Measurements from ENCODE around the gene CDHR2. TPM values are rescaled to one million over a fixed set of nuclear protein-coding genes. Genes with fewer than 3 reads are reported as not detected.
A peak's percentile ranks its signal among the peaks of the same experiment; 100 is the strongest.

The CDHR2 gene
- total and polyA plus RNA-seq, 12 donors = 0.03 to 0.22 (median 0.19) TPM; not detected in 9

DNA sequence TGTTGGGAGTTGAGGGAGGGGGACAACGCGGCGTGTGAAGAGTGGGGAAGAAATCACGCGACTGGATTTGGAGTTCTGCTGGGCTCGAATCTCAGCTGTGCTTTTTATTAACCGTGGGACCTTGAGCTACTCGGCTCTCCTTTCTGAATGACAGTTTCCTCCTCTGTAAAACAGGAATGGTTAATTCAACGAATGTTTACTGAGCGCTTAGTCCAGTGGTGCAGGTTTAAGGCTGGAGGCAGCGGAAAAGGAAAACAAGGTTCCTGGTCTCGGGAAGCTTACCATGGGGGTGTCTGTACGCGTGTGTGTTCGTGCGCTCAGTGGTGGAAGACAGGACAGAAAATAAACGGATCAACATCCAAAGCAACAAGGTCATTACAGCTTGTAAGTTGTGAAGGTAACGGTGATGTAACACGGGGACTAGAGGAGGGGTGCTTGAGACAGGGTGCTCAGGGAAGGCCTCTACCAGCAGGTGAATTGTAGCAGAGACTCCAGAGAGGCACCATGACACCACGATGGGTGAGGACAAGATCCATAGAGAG, 81.6 kb downstream of the CDHR2 start:
- no peak for DNase-seq
- peak in 2 of 8 donors; percentile 8 to 29 for ATAC-seq
- peaks cover 7 to 18% (median 13%) of the 10 kb centered on the region in 9 donors for H3K4me1 ChIP-seq
- no peak overlapping the region for H3K27ac ChIP-seq
- intact Hi-C loops (cut with DNase I) = loop anchor here in 1 of 10 donors (10.0 kb wide), 1 partner anchor 56 kb away; no protein-coding TSS in a partner anchor
- peak overlapping the region in 9 of 10 donors; percentile 25 to 52 (median 45) for H3K4me3 ChIP-seq
- 7% methylated on average over 20 of the region's 20 CpGs for WGBS, 2 donors
- peaks cover 10 to 98% (median 93%) of the 10 kb centered on the region in 7 donors for H3K27me3 ChIP-seq
- no peaks in the 10 kb centered on the region for H3K36me3 ChIP-seq
- TF ChIP-seq, protein P1, sequence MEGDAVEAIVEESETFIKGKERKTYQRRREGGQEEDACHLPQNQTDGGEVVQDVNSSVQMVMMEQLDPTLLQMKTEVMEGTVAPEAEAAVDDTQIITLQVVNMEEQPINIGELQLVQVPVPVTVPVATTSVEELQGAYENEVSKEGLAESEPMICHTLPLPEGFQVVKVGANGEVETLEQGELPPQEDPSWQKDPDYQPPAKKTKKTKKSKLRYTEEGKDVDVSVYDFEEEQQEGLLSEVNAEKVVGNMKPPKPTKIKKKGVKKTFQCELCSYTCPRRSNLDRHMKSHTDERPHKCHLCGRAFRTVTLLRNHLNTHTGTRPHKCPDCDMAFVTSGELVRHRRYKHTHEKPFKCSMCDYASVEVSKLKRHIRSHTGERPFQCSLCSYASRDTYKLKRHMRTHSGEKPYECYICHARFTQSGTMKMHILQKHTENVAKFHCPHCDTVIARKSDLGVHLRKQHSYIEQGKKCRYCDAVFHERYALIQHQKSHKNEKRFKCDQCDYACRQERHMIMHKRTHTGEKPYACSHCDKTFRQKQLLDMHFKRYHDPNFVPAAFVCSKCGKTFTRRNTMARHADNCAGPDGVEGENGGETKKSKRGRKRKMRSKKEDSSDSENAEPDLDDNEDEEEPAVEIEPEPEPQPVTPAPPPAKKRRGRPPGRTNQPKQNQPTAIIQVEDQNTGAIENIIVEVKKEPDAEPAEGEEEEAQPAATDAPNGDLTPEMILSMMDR (IDR thresholded peaks at IDR 0.05) = no peak
- H3K9me3 ChIP-seq = no peaks in the 10 kb centered on the region

DNA sequence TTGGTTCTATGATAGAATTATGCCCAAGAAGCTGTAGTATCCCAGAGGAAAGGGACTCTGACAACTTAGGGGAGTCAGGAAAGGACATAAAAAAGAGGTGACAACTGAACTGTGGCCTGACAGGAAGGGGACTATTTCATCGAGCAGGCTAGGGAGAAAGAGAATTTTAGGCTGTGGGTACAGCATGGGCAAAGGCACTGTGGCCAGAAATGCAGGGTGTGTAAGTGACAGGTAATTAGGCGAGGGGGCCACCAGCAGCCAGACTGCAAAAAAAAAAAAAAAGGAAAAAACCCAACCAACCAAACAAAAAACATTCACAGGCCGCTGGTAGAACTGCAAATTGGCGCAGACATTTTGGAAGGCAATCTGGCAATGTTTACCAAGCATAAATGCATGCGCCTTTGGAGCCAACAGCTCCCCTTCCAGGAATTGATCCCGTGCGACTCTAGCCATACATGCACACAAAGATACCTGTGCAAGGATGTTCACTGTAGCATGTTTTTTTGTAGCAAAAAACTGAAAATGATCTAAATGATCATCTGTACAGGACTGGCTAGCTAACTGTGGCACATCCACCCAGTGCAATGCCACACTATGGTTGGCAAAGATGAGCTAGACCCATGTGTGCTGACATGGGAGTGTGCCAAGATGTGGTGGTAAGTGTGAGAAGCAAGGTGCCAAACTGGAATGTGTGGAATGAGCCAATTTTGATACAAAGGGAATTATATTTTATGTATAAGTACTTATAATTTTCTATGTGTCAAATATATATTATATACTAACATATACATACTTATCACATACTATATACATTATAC, 82.5 kb downstream of the CDHR2 start:
- WGBS, 2 donors = 79 to 85% methylated on average over 7 of the region's 7 CpGs
- Histone ChIP-seq H3K36me3 (no peaks in the 10 kb centered on the region), H3K4me3 (no peak overlapping the region), H3K4me1 (peaks cover 7 to 18% (median 13%) of the 10 kb centered on the region in 9 donors), H3K9me3 (no peaks in the 10 kb centered on the region), H3K27me3 (peaks cover 10 to 95% (median 84%) of the 10 kb centered on the region in 7 donors), H3K27ac (no peak overlapping the region)
- DNase-seq (no peak), ATAC-seq (no peak)
- intact Hi-C loops (cut with DNase I) = loop anchor here in 1 of 10 donors (10.0 kb wide), 1 partner anchor 57 kb away; no protein-coding TSS in a partner anchor
- TF ChIP-seq, protein P1 (IDR thresholded peaks at IDR 0.05) = no peak

DNA sequence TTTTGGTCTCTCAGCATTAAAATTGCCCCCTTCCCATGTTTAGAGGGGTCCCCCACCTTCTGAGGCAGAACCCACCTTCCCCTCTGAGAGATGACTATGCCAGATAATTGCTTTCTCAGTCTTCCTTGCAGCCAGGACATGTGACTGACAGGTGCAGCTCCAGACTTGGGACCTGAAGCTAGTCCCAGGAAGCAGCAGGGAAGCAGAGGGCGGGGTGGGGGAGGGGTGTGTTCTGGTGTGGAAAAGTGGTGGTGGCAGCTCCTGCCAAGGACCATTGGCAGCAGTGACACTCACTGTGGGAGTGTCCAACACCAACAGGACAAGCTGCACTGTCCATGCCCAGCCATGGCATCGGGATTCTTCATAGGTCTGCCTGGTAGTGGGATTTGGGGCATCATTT, 83.6 kb downstream of the CDHR2 start:
- no peak overlapping the region for H3K4me3 ChIP-seq
- no peaks in the 10 kb centered on the region for H3K36me3 ChIP-seq
- H3K4me1 ChIP-seq = peaks cover 7 to 18% (median 13%) of the 10 kb centered on the region in 9 donors
- H3K27ac ChIP-seq = no peak overlapping the region
- ATAC-seq (peak in 2 of 8 donors; percentile 47 to 50), DNase-seq (no peak)
- 74 to 83% methylated on average over 2 of the region's 2 CpGs for WGBS, 2 donors
- no peaks in the 10 kb centered on the region for H3K9me3 ChIP-seq
- intact Hi-C loops (cut with DNase I) = loop anchor here in 1 of 10 donors (10.0 kb wide), 1 partner anchor 58 kb away; no protein-coding TSS in a partner anchor
- H3K27me3 ChIP-seq = peaks cover 10 to 84% (median 73%) of the 10 kb centered on the region in 7 donors
- TF ChIP-seq, protein P1 (IDR thresholded peaks at IDR 0.05) = no peak

DNA sequence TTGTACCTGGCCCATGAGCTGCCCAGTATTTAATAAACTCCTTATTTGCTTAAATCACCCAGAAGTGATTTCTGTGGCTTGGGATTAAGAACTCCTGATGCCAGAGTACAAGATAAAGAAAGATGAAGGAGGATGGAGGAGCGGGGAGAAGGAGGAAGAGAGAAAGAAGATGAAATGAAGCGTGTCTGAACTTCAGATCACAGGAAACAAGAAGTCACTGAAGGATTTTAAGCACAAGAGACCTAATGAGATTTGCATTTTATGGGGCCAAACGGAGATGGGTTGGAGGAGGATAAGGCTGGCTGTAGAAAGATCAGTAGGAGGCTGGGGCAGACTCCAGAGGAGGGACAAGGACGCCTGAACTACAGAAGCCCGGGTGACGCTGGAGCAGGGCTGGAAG, 84.5 kb downstream of the CDHR2 start:
- Histone ChIP-seq H3K27me3 (peaks cover 10 to 75% (median 64%) of the 10 kb centered on the region in 7 donors), H3K9me3 (no peaks in the 10 kb centered on the region), H3K4me3 (no peak overlapping the region), H3K27ac (no peak overlapping the region), H3K4me1 (peaks cover 7 to 18% (median 13%) of the 10 kb centered on the region in 9 donors), H3K36me3 (no peaks in the 10 kb centered on the region)
- TF ChIP-seq, protein P1 (IDR thresholded peaks at IDR 0.05) = no peak
- DNase-seq (no peak), ATAC-seq (no peak)
- intact Hi-C loops (cut with DNase I) = loop anchor here in 1 of 10 donors (10.0 kb wide), 1 partner anchor 59 kb away; no protein-coding TSS in a partner anchor
- 21 to 26% methylated on average over 6 of the region's 6 CpGs for WGBS, 2 donors
